NCI-H187 (cell line): ENCODE data around the gene C3orf20.

Experiments used
- DNase-seq, 2 experiments: peaks; one replicate each; lab custom pipeline; 2025; lab: John Stamatoyannopoulos, UW

Gene C3orf20

GRCh38 chr3:14758959-14759358 lies 84.0 kb downstream of the C3orf20 start:
- no peak for DNase-seq

DNA sequence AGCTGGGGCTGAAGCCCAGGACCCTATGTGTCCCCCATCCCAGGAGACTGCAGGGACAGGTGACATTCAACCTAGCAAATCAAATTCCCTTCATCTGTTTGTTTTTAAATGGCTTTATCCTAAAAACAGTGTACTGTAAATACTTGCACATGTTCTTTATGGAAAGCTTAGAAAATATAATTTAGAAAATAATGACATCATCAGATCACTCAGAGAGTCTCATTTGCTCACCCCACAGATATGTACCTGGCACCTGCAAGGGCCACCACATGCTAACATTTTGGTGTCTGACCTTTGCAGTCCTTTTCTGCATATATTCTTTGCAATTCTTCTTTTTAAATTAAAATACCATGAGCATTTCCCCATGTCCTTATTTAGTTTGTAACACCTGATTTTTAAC lies 85.2 kb downstream of the C3orf20 start:
- no peak for DNase-seq

DNA sequence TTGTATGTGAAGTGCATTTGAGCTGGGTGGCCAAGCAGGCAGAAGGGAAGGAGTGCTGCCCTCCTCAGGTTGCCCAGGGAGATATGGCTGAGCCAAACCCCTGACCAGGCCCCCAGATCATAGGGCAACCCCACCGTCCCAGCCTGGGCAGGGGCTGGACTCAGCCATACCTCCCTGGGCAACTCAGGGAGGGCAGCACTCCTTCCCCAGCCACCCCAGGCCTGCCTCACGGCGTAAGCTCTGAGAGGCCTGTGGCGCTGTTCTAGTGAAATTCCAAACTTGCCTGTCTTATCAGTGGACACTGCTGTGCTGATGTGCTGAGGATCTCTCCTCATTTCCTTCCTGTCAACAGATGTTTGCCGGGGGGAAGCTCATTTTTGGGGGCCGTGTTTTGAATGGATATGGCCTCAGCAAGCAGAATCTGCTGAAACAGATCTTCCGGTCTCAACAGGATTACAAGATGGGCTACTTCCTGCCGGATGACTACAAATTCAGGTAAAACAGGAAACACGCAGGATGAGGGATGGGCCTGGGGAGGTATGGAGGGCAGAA lies 86.3 kb downstream of the C3orf20 start:
- DNase-seq = no peak

- DNase-seq = no peak
These were observed 86.9 kb downstream of the C3orf20 start for GRCh38 chr3:14761866-14762265.

DNA sequence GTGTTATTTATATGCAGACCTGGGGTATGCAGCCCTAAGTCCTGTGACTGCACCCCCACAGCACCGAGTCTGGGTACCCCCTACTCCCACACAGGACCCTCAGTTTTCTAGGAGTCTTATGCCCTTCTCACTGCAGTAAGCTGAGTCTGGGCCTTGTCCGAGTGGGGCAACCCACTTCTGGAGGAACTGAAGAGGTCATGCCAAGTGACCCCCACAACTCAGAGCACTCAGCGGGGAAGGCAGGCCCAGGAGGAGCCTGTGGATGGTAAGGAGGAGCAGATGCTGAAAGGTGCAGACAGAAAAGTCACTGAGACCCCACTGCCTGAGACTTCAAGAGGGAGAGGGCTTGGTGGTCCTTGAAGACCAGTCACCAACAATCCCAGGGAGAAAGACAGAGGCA lies 87.8 kb downstream of the C3orf20 start:
- no peak for DNase-seq

DNA sequence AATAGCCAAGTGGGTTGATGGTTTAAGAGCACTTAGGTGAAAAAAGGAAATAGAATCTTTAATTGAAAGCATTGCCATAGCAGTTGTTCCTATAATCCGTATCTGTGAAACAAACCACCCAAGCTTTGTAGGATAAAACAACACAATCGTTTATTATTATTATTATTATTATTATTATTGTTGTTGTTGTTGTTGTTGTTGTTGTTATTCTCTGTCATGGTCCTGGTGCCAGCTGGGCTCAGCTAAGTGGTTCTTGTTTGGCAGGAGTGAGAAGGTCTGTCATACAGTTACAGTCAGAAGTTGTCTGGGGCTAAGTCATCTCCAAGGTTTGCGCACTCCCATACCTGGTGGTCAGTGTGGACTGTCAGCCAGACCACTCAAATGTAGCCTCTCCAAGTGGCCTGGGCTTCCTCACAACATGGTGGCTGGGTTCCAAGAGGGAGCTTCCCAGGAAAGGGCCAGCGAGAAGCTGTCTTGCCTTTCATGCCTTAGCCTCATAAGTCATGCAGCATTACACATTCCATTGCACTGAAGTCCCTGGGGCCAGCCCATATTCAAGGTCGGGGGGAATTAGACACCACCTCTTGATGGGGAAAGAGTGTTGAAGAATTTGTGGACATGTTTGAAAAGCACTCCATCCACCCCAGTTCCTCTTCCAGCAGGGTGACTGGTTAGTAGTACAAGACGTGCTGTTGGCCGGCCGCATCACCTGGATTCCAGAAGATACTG lies 89.6 kb downstream of the C3orf20 start:
- DNase-seq = no peak

- no peak for DNase-seq
These were observed 90.1 kb downstream of the C3orf20 start for GRCh38 chr3:14765060-14765400.

GRCh38 chr3:14765576-14766427 lies 90.9 kb downstream of the C3orf20 start:
- no peak for DNase-seq

GRCh38 chr3:14766428-14767244 lies 91.7 kb downstream of the C3orf20 start:
- DNase-seq = no peak

DNA sequence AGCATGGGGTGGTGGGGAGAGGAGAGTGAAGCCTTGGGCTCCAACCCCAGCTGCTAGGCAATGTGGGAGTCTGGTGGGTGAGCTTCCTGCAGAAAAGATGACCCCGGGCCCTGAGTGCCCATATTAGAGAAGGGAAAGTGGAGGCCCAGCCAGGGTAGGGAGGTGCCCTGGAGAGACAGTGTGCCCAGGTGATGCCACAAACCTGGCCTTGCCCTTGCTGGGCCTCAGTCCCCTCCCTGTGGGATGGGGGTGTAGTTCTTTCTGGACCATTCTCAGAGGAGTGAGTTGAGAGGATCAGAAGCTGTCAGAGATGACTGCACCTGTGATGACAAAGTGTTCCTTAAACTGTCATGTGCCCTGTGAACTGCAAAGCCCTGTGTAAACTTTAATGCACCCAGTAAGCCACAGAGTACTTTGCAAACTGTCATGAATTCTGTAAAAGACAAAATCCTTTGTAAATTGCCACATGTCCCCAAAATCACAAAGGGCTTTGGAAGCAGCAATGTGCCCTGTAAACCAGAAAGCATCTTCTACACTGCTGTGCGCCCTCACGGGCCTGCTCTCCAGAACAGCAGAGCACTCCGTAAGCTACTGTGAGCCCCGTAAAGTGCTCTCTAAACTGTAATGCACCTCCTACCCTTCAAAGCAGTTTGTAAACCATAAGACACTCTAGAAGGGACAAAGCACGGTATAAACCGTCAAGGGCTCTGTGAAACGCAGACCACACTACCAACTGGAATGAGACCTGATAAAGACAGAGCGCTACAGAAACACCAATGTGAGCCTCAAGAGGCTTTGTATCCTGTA lies 92.5 kb downstream of the C3orf20 start:
- DNase-seq = no peak

- DNase-seq = no peak
These were observed 93.3 kb downstream of the C3orf20 start for GRCh38 chr3:14768182-14768790.

DNA sequence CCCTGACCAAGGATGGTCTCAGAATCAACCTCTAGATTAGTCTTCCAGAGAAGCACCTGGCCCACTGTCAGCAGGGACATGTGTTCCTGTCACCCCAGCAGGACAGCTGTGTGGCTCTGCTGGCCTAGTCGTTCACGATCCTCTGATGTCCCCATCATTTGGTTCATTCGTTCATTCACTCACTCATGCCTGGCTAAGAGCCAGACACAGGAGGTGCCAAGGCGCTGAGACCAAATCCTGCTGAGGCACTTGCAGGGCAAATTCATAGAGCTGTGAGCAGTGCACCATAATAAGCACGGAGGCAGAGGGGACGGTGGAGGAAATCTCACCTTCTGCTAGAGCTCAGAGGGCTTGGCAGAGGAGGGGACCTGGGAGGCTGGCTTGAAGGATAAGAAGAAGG lies 93.9 kb downstream of the C3orf20 start:
- DNase-seq = no peak

- DNase-seq = no peak
These were observed 94.8 kb downstream of the C3orf20 start for GRCh38 chr3:14769544-14770325.

- no peak for DNase-seq
These were observed 95.7 kb downstream of the C3orf20 start for GRCh38 chr3:14770591-14770990.

DNA sequence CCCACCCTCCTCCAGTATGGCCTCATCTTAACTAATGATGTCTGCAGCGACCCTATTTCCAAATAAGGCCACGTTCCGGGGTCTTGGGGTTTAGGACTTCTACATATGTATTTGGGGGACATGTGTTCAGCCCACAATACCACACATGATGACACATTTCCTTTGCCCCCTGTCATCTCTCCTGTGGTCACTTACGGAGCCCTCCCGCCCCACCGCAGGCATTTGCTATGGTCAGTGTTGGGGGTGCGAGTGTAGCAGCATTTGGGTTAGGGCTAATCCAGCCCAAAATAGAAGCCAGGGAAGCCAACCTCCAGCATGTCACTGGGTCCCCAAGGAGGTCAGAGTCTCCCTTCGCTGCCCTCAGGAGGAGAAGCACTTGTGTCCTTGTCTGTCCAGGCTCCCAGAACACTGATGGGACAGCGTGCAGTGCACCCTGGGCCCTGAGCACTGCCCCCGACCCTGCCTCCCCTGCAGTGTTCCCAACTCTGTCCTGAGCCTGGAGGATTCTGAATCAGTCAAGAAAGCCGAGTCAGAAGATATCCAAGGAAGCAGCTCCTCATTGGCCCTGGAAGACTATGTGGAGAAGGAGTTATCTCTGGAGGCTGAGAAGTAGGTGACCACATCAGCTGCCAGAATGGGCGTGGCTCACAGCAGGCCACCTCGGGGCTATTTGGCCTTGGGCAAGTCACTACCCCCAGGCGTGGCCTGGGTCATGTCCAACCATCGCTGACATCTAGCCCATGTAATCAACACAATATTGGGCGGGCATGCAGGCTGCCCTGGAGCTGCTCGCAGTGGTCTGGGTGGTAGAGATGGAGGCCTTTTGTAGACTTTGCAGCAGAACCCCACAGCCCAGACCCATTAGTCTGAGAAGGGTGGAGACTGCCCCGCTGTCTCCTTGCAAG lies 96.9 kb downstream of the C3orf20 start:
- no peak for DNase-seq

DNA sequence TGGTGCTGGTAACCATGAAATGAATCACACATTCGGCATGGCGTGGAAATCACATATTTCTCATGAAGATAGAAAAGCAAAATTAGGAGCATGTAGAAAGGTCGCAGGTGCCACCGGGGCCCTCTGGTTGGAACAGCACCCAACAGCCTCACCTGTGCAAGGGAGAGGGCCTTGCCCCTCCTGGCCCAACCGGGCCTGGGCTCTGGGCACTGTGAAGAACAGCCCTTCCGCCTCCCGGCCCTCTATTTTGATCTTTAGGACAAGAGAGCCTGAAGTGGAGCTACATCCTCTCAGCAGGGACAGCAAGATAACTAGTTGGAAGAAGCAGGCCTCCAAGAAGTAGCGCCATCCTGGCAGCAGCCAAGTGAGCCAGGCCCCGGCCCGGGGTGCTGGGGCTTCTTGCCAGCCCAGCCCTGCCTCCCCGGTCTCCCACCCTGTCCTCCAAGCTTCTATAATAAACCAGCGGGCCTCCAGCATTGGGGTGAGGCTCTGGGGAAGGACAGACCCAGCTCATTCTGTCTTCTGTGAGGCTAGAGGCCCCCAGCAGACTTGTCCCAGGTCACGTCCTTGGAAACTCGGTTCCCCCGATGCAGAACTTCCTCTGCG lies 97.7 kb downstream of the C3orf20 start:
- no peak for DNase-seq

- no peak for DNase-seq
These were observed 98.3 kb downstream of the C3orf20 start for GRCh38 chr3:14773281-14773680.

DNA sequence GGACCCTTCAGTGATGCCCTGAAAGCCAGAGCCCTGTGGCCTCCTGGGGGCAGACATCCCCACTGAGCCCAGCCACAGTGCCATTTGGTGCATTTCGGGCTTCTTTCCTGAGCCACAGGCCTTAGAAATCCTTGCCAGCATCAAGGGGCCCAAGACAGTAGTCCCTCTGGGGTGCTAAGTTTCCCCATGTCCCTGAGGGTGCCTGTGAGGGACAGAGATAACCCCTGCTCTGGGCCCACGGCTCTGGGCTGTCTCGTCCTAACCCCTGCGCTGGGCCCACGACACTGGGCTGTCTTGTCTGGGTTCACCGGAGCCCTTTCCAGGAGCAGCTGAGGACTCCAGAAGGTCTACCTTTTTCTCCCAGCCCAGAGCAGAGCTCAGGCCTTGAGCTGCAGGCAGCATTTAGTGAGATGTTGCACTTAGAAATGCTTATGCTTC lies 98.8 kb downstream of the C3orf20 start:
- no peak for DNase-seq

DNA sequence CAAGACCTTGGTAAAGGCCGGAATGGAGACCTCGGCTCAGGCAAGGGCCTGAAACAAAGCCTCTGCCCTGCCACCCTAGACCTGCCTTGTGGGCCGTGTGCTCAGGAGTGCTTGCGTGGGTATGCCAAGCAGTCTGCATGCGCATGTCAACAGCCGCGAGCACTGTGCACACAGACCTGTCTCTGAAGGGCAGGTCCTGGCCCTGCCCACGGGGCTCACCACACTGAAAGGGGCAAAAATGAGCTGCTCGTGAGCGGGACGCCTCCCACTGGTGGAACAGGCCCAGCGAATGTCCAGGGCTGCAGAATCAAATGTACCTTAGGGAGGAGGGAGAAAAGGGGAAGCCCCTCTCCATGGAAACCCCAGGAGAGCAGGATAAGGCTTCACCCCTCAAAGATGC lies 99.5 kb downstream of the C3orf20 start:
- DNase-seq = no peak
